Measurements from ENCODE around the gene GNAT1.

DNA sequence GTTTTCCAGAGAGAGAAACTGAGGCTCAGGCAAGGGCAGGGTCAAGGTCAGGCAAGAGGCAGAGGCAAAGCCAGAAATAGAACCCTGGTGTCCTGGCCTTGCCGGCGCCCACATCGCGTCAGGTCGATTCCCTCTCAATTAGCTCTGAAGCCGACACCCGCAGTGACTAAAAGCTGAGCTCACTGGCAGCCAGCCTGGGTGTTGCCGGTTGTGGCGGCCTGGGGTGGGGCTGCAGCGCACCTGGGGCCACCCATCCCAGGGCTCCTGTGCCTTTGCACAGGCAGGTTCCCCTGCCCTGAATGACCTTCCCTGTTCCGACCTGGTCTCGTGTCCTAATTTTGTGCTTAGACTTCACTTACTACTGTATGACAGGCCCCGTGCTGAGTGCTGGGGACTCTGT lies 30.1 kb upstream of the GNAT1 start:
- TF ChIP-seq, protein P1, sequence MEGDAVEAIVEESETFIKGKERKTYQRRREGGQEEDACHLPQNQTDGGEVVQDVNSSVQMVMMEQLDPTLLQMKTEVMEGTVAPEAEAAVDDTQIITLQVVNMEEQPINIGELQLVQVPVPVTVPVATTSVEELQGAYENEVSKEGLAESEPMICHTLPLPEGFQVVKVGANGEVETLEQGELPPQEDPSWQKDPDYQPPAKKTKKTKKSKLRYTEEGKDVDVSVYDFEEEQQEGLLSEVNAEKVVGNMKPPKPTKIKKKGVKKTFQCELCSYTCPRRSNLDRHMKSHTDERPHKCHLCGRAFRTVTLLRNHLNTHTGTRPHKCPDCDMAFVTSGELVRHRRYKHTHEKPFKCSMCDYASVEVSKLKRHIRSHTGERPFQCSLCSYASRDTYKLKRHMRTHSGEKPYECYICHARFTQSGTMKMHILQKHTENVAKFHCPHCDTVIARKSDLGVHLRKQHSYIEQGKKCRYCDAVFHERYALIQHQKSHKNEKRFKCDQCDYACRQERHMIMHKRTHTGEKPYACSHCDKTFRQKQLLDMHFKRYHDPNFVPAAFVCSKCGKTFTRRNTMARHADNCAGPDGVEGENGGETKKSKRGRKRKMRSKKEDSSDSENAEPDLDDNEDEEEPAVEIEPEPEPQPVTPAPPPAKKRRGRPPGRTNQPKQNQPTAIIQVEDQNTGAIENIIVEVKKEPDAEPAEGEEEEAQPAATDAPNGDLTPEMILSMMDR (IDR thresholded peaks at IDR 0.05): no peak
- TF ChIP-seq POLR2A (IDR thresholded peaks at IDR 0.05): peak in 1 of 4 donors; percentile 24
